ENCODE results near the gene GAB2.

Gene GAB2

GRCh38 chr11:78344676-78345075, 72.9 kb downstream of the GAB2 start:
- in situ Hi-C loops (cut with MboI; ENCODE audit: low sequenced_read_pairs): no loop called here

GRCh38 chr11:78344094-78344493, 73.5 kb downstream of the GAB2 start:
- in situ Hi-C loops (cut with MboI; ENCODE audit: low sequenced_read_pairs): no loop called here

- in situ Hi-C loops (cut with MboI; ENCODE audit: low sequenced_read_pairs): no loop called here
Measured at GRCh38 chr11:78343303-78343702, 74.3 kb downstream of the GAB2 start.

GRCh38 chr11:78341841-78342240, 75.8 kb downstream of the GAB2 start:
- in situ Hi-C loops (cut with MboI; ENCODE audit: low sequenced_read_pairs): no loop called here

GRCh38 chr11:78340530-78340929, 77.1 kb downstream of the GAB2 start:
- in situ Hi-C loops (cut with MboI; ENCODE audit: low sequenced_read_pairs): no loop called here

GRCh38 chr11:78339945-78340344, 77.7 kb downstream of the GAB2 start:
- in situ Hi-C loops (cut with MboI; ENCODE audit: low sequenced_read_pairs): no loop called here

GRCh38 chr11:78339483-78339882, 78.1 kb downstream of the GAB2 start:
- in situ Hi-C loops (cut with MboI; ENCODE audit: low sequenced_read_pairs): no loop called here

- in situ Hi-C loops (cut with MboI; ENCODE audit: low sequenced_read_pairs): no loop called here
Measured at GRCh38 chr11:78338702-78339101, 78.9 kb downstream of the GAB2 start.

- in situ Hi-C loops (cut with MboI; ENCODE audit: low sequenced_read_pairs): no loop called here
Measured at GRCh38 chr11:78338138-78338537, 79.5 kb downstream of the GAB2 start.

- in situ Hi-C loops (cut with MboI; ENCODE audit: low sequenced_read_pairs): no loop called here
Measured at GRCh38 chr11:78337554-78337924, 80.1 kb downstream of the GAB2 start.

- in situ Hi-C loops (cut with MboI; ENCODE audit: low sequenced_read_pairs): no loop called here
Measured at GRCh38 chr11:78336877-78337553, 80.6 kb downstream of the GAB2 start.

- in situ Hi-C loops (cut with MboI; ENCODE audit: low sequenced_read_pairs): no loop called here
Measured at GRCh38 chr11:78334109-78334508, 83.5 kb downstream of the GAB2 start.

- in situ Hi-C loops (cut with MboI; ENCODE audit: low sequenced_read_pairs): no loop called here
Measured at GRCh38 chr11:78332872-78333271, 84.7 kb downstream of the GAB2 start.

- in situ Hi-C loops (cut with MboI; ENCODE audit: low sequenced_read_pairs): no loop called here
Measured at GRCh38 chr11:78332174-78332866, 85.3 kb downstream of the GAB2 start.

GRCh38 chr11:78331711-78332110, 85.9 kb downstream of the GAB2 start:
- in situ Hi-C loops (cut with MboI; ENCODE audit: low sequenced_read_pairs): no loop called here

GRCh38 chr11:78330361-78330760, 87.3 kb downstream of the GAB2 start:
- in situ Hi-C loops (cut with MboI; ENCODE audit: low sequenced_read_pairs): no loop called here

GRCh38 chr11:78327945-78328344, 89.7 kb downstream of the GAB2 start:
- in situ Hi-C loops (cut with MboI; ENCODE audit: low sequenced_read_pairs): no loop called here

- in situ Hi-C loops (cut with MboI; ENCODE audit: low sequenced_read_pairs): no loop called here
Measured at GRCh38 chr11:78325274-78325781, 92.3 kb downstream of the GAB2 start.

GRCh38 chr11:78323363-78323762, 94.3 kb downstream of the GAB2 start:
- in situ Hi-C loops (cut with MboI; ENCODE audit: low sequenced_read_pairs): no loop called here

- in situ Hi-C loops (cut with MboI; ENCODE audit: low sequenced_read_pairs): no loop called here
Measured at GRCh38 chr11:78319453-78319955, 98.1 kb downstream of the GAB2 start.

- in situ Hi-C loops (cut with MboI; ENCODE audit: low sequenced_read_pairs): no loop called here
Measured at GRCh38 chr11:78318321-78319114, 99.1 kb downstream of the GAB2 start.
